ENCODE measurements around the gene CDK14.

- TF ChIP-seq POLR2A (IDR thresholded peaks at IDR 0.05) = no peak
- no peak for TF ChIP-seq CTCF (IDR thresholded peaks at IDR 0.05)
Measured at GRCh38 chr7:90980545-90980944, 384.4 kb downstream of the CDK14 start.
